DMS53 treated with DMSO at 0.1 percent for 48 hours (cell line): Measurements from ENCODE around the gene CD59.
"Not testable (repeated sequence)": the region's sequence is repeated elsewhere in the genome, so short reads cannot be mapped to it uniquely, and the experiment has no call there.

Experiments used
- DNase-seq: peaks from one replicate; lab custom pipeline; 2025; ENCODE audit not compliant: unreplicated experiment; lab: John Stamatoyannopoulos, UW

The CD59 gene

GRCh38 chr11:33696411-33696810 is 39.8 kb downstream of the CD59 start:
- no peak for DNase-seq

GRCh38 chr11:33695051-33695566 is 41.1 kb downstream of the CD59 start:
- DNase-seq, result no peak

GRCh38 chr11:33694346-33695050 is 41.7 kb downstream of the CD59 start:
- DNase-seq, result no peak

- no peak for DNase-seq
Observed at GRCh38 chr11:33692541-33692940, 43.7 kb downstream of the CD59 start.

GRCh38 chr11:33692013-33692504 is 44.2 kb downstream of the CD59 start:
- DNase-seq, result peak; percentile 20

GRCh38 chr11:33691066-33691864 is 45.0 kb downstream of the CD59 start:
- DNase-seq, result no peak

GRCh38 chr11:33690290-33691065 is 45.7 kb downstream of the CD59 start:
- no peak for DNase-seq

GRCh38 chr11:33689501-33689900 is 46.7 kb downstream of the CD59 start:
- no peak for DNase-seq

GRCh38 chr11:33689085-33689484 is 47.1 kb downstream of the CD59 start:
- no peak for DNase-seq

GRCh38 chr11:33687733-33688479 is 48.3 kb downstream of the CD59 start:
- DNase-seq, result peak; percentile 46

- DNase-seq, result no peak
Observed at GRCh38 chr11:33685082-33685481, 51.1 kb downstream of the CD59 start.

- no peak for DNase-seq
Observed at GRCh38 chr11:33684003-33684706, 52.1 kb downstream of the CD59 start.

- DNase-seq, result no peak
Observed at GRCh38 chr11:33682446-33682845, 53.8 kb downstream of the CD59 start.

GRCh38 chr11:33682019-33682418 is 54.2 kb downstream of the CD59 start:
- DNase-seq, result no peak

GRCh38 chr11:33678616-33679015 is 57.6 kb downstream of the CD59 start:
- DNase-seq, result not testable (repeated sequence)

- no peak for DNase-seq
Observed at GRCh38 chr11:33674035-33674814, 62.0 kb downstream of the CD59 start.

GRCh38 chr11:33672273-33672672 is 64.0 kb downstream of the CD59 start:
- DNase-seq, result no peak

GRCh38 chr11:33670250-33671011 is 65.8 kb downstream of the CD59 start:
- no peak for DNase-seq
